DMS53 treated with DMSO at 0.1 percent for 48 hours (cell line): ENCODE measurements around the gene SNX13.

ENCODE experiments used
- DNase-seq: peaks from one replicate; lab custom pipeline; 2025; ENCODE audit not compliant: unreplicated experiment; lab: John Stamatoyannopoulos, UW

The SNX13 gene

GRCh38 chr7:17792075-17792936, 148.0 kb downstream of the SNX13 start:
- DNase-seq, result no peak

GRCh38 chr7:17787257-17787656, 153.0 kb downstream of the SNX13 start:
- no peak for DNase-seq

- no peak for DNase-seq
Measured at GRCh38 chr7:17786314-17786852, 153.9 kb downstream of the SNX13 start.

GRCh38 chr7:17782216-17782549, 158.1 kb downstream of the SNX13 start:
- no peak for DNase-seq

- DNase-seq, result no peak
Measured at GRCh38 chr7:17781491-17782215, 158.6 kb downstream of the SNX13 start.

GRCh38 chr7:17779381-17779780, 160.9 kb downstream of the SNX13 start:
- no peak for DNase-seq

GRCh38 chr7:17774716-17775288, 165.5 kb downstream of the SNX13 start:
- no peak for DNase-seq

- no peak for DNase-seq
Measured at GRCh38 chr7:17774248-17774647, 166.0 kb downstream of the SNX13 start.

- DNase-seq, result no peak
Measured at GRCh38 chr7:17773289-17773626, 167.0 kb downstream of the SNX13 start.

GRCh38 chr7:17772581-17773288, 167.6 kb downstream of the SNX13 start:
- no peak for DNase-seq

- no peak for DNase-seq
Measured at GRCh38 chr7:17771901-17772408, 168.3 kb downstream of the SNX13 start.

GRCh38 chr7:17770710-17771375, 169.5 kb downstream of the SNX13 start:
- no peak for DNase-seq

- DNase-seq, result peak; percentile 72
Measured at GRCh38 chr7:17769918-17770317, 170.4 kb downstream of the SNX13 start.

GRCh38 chr7:17758008-17758407, 182.3 kb downstream of the SNX13 start:
- no peak for DNase-seq

- no peak for DNase-seq
Measured at GRCh38 chr7:17746020-17746530, 194.2 kb downstream of the SNX13 start.

GRCh38 chr7:17745610-17746009, 194.7 kb downstream of the SNX13 start:
- peak; percentile 1 for DNase-seq

GRCh38 chr7:17743316-17743715, 197.0 kb downstream of the SNX13 start:
- DNase-seq, result no peak

- no peak for DNase-seq
Measured at GRCh38 chr7:17741426-17741825, 198.9 kb downstream of the SNX13 start.
